ENCODE results near the gene EXOC3L4. TPM values are rescaled to one million over a fixed set of nuclear protein-coding genes. Genes with fewer than 3 reads are reported as not detected.

The EXOC3L4 gene
- total and polyA plus RNA-seq, 9 of the 15 experiments (the other 6 are each of a cell fraction or from before 2014, with no cell fraction given), result 0.10 to 6.7 (median 0.98) TPM; not detected in 1

GRCh38 chr14:103104654-103105452, 10.3 kb downstream of the EXOC3L4 start (continued):
- TF ChIP-seq HDGF (IDR thresholded peaks at IDR 0.05), result peak; percentile 99
- no peak for TF ChIP-seq BCL6 (CRISPR knock-in tag; IDR thresholded peaks at IDR 0.05)
- no peak for TF ChIP-seq PHTF2 (CRISPR knock-in tag; IDR thresholded peaks at IDR 0.05)
- TF ChIP-seq EHMT2 (IDR thresholded peaks at IDR 0.05), result 0 out of 2 replicates have a peak, but pooled peaks have one; percentile 38
- peak; percentile 62 for TF ChIP-seq SMARCE1 (IDR thresholded peaks at IDR 0.05)
- TF ChIP-seq ZBTB5 (IDR thresholded peaks at IDR 0.05), result peak; percentile 63; the same call in 1 of the 2 replicates
- TF ChIP-seq ZNF449 (CRISPR knock-in tag; IDR thresholded peaks at IDR 0.05), result no peak
- TF ChIP-seq C11orf30 (IDR thresholded peaks at IDR 0.05; ENCODE audit: low read depth), result no peak
- TF ChIP-seq CC2D1A (IDR thresholded peaks at IDR 0.05), result peak; percentile 90
- no peak for TF ChIP-seq ZMIZ1 (IDR thresholded peaks at IDR 0.05; ENCODE audit: low read depth in 2 of 2, low read length in 2 of 2)
- peak; percentile 90 for TF ChIP-seq REST (IDR thresholded peaks at IDR 0.05; ENCODE audit: borderline replicate concordance)
- no peak for TF ChIP-seq REST (CRISPR knock-in tag; IDR thresholded peaks at IDR 0.05; ENCODE audit: low read depth)
